ENCODE results near the gene TRMT13. TPM values are rescaled to one million over a fixed set of nuclear protein-coding genes. Genes with fewer than 3 reads are reported as not detected.

The TRMT13 gene
- total RNA-seq, 1 experiment from 2014 or later: 12.7 TPM

DNA sequence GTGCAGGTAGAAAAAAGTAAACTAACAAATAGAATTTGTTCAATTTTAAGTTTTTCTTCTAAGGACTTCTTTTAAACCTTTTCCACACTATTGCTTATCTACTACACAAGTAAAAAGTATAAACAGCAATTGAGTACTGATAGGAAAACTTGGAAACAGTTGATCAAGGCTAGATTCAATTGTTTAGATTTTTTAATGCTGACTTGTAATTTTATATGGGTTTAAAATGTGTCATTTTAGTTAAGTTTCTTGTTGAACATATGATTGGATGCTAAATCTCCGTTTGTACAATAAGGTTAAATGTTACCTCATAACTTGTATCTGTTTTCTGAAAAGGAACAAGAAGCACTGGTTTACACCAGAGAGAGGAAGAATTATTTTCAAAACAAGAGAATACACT lies 5.7 kb upstream of the TRMT13 start:
- H3K36me3 Mint-ChIP-seq: peaks cover 7% of the 10 kb centered on the region
- no peak for DNase-seq (ENCODE audit: low spot score)
- peaks cover 7% of the 10 kb centered on the region for H3K4me1 Mint-ChIP-seq
- no peak for TF ChIP-seq MXD4 (CRISPR knock-in tag; IDR thresholded peaks at IDR 0.05; ENCODE audit: borderline replicate concordance)
- TF ChIP-seq, protein P1, sequence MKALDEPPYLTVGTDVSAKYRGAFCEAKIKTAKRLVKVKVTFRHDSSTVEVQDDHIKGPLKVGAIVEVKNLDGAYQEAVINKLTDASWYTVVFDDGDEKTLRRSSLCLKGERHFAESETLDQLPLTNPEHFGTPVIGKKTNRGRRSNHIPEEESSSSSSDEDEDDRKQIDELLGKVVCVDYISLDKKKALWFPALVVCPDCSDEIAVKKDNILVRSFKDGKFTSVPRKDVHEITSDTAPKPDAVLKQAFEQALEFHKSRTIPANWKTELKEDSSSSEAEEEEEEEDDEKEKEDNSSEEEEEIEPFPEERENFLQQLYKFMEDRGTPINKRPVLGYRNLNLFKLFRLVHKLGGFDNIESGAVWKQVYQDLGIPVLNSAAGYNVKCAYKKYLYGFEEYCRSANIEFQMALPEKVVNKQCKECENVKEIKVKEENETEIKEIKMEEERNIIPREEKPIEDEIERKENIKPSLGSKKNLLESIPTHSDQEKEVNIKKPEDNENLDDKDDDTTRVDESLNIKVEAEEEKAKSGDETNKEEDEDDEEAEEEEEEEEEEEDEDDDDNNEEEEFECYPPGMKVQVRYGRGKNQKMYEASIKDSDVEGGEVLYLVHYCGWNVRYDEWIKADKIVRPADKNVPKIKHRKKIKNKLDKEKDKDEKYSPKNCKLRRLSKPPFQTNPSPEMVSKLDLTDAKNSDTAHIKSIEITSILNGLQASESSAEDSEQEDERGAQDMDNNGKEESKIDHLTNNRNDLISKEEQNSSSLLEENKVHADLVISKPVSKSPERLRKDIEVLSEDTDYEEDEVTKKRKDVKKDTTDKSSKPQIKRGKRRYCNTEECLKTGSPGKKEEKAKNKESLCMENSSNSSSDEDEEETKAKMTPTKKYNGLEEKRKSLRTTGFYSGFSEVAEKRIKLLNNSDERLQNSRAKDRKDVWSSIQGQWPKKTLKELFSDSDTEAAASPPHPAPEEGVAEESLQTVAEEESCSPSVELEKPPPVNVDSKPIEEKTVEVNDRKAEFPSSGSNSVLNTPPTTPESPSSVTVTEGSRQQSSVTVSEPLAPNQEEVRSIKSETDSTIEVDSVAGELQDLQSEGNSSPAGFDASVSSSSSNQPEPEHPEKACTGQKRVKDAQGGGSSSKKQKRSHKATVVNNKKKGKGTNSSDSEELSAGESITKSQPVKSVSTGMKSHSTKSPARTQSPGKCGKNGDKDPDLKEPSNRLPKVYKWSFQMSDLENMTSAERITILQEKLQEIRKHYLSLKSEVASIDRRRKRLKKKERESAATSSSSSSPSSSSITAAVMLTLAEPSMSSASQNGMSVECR (CRISPR knock-in tag; IDR thresholded peaks at IDR 0.05; ENCODE audit: borderline replicate concordance): no peak
- TF ChIP-seq, protein P2, sequence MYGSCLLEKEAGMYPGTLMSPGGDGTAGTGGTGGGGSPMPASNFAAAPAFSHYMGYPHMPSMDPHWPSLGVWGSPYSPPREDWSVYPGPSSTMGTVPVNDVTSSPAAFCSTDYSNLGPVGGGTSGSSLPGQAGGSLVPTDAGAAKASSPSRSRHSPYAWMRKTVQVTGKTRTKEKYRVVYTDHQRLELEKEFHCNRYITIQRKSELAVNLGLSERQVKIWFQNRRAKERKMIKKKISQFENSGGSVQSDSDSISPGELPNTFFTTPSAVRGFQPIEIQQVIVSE (CRISPR knock-in tag; IDR thresholded peaks at IDR 0.05; ENCODE audit: borderline replicate concordance): no peak
- TF ChIP-seq ZNF263 (CRISPR knock-in tag; IDR thresholded peaks at IDR 0.05; ENCODE audit: low read depth): no peak
- no peak for TF ChIP-seq ZNF423 (CRISPR knock-in tag; IDR thresholded peaks at IDR 0.05)
- no peak for TF ChIP-seq TEAD4 (CRISPR knock-in tag; IDR thresholded peaks at IDR 0.05)
- no peak for TF ChIP-seq ERG (CRISPR knock-in tag; IDR thresholded peaks at IDR 0.05)
- TF ChIP-seq ZSCAN18 (CRISPR knock-in tag; IDR thresholded peaks at IDR 0.05): no peak
- ChIA-PET POLR2A (no interaction called here), CTCF (no interaction called here)
- H3K4me3 Mint-ChIP-seq: no peak overlapping the region
- ATAC-seq: no peak
- no peak overlapping the region for H3K27ac Mint-ChIP-seq
- no peaks in the 10 kb centered on the region for H3K9me3 Mint-ChIP-seq
- H3K27me3 Mint-ChIP-seq (ENCODE audit: low read depth): no peaks in the 10 kb centered on the region

DNA sequence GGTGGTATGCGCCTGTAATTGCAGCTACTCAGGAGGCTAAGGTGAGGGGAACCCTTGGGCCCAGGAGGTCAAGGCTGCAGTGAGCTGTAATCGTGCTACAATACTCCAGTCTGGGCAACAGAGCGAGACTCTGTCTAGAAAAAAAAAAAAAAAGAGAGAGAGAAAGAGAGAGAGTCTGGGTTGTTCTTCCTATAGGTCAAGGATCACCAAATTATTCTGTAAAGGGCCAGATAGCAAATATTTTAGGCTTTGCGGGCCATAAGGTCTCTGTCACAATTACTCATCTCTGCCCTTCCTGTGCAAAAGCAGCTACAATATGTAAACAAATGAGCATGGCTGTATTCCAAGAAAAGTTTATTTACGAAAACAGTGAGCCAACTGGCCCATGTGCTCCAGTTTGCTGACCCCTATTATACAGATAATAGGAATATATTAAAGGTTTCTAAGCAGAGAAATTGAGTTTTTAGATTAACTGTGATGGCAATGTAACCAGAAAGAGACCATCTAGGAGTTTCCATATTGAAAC lies 2.3 kb upstream of the TRMT13 start:
- ChIA-PET CTCF (no interaction called here), POLR2A (interaction anchor here (1.0 kb wide), 1 partner anchor 333 kb away, joined by 3 read pairs; no protein-coding TSS in a partner anchor)
- Mint-ChIP-seq H3K4me3 (no peak overlapping the region), H3K36me3 (peaks cover 4% of the 10 kb centered on the region), H3K27ac (no peak overlapping the region), H3K9me3 (no peaks in the 10 kb centered on the region), H3K27me3 (ENCODE audit: low read depth) (no peaks in the 10 kb centered on the region), H3K4me1 (peaks cover 7% of the 10 kb centered on the region)
- ATAC-seq (no peak), DNase-seq (ENCODE audit: low spot score) (no peak)
- TF ChIP-seq, protein P3, sequence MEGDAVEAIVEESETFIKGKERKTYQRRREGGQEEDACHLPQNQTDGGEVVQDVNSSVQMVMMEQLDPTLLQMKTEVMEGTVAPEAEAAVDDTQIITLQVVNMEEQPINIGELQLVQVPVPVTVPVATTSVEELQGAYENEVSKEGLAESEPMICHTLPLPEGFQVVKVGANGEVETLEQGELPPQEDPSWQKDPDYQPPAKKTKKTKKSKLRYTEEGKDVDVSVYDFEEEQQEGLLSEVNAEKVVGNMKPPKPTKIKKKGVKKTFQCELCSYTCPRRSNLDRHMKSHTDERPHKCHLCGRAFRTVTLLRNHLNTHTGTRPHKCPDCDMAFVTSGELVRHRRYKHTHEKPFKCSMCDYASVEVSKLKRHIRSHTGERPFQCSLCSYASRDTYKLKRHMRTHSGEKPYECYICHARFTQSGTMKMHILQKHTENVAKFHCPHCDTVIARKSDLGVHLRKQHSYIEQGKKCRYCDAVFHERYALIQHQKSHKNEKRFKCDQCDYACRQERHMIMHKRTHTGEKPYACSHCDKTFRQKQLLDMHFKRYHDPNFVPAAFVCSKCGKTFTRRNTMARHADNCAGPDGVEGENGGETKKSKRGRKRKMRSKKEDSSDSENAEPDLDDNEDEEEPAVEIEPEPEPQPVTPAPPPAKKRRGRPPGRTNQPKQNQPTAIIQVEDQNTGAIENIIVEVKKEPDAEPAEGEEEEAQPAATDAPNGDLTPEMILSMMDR (IDR thresholded peaks at IDR 0.05): no peak
- TF ChIP-seq, protein P4, sequence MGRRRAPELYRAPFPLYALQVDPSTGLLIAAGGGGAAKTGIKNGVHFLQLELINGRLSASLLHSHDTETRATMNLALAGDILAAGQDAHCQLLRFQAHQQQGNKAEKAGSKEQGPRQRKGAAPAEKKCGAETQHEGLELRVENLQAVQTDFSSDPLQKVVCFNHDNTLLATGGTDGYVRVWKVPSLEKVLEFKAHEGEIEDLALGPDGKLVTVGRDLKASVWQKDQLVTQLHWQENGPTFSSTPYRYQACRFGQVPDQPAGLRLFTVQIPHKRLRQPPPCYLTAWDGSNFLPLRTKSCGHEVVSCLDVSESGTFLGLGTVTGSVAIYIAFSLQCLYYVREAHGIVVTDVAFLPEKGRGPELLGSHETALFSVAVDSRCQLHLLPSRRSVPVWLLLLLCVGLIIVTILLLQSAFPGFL (CRISPR knock-in tag; IDR thresholded peaks at IDR 0.05; ENCODE audit: borderline replicate concordance): no peak
- no peak for TF ChIP-seq JAZF1 (CRISPR knock-in tag; IDR thresholded peaks at IDR 0.05)
- no peak for TF ChIP-seq ZNF396 (CRISPR knock-in tag; IDR thresholded peaks at IDR 0.05; ENCODE audit: borderline replicate concordance)
- TF ChIP-seq PRRX2 (CRISPR knock-in tag; IDR thresholded peaks at IDR 0.05): no peak
- no peak for TF ChIP-seq IRF1 (CRISPR knock-in tag; IDR thresholded peaks at IDR 0.05)
- TF ChIP-seq GTF2I (CRISPR knock-in tag; conservative IDR thresholded peaks at IDR 0.05): no peak
- no peak for TF ChIP-seq ZNF317 (CRISPR knock-in tag; IDR thresholded peaks at IDR 0.05; ENCODE audit: borderline replicate concordance, low read depth)
- TF ChIP-seq, protein P5, sequence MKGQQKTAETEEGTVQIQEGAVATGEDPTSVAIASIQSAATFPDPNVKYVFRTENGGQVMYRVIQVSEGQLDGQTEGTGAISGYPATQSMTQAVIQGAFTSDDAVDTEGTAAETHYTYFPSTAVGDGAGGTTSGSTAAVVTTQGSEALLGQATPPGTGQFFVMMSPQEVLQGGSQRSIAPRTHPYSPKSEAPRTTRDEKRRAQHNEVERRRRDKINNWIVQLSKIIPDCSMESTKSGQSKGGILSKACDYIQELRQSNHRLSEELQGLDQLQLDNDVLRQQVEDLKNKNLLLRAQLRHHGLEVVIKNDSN (CRISPR knock-in tag; IDR thresholded peaks at IDR 0.05): no peak
- TF ChIP-seq, protein P6, sequence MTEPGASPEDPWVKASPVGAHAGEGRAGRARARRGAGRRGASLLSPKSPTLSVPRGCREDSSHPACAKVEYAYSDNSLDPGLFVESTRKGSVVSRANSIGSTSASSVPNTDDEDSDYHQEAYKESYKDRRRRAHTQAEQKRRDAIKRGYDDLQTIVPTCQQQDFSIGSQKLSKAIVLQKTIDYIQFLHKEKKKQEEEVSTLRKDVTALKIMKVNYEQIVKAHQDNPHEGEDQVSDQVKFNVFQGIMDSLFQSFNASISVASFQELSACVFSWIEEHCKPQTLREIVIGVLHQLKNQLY (CRISPR knock-in tag; IDR thresholded peaks at IDR 0.05): no peak
- TF ChIP-seq EMX1 (CRISPR knock-in tag; IDR thresholded peaks at IDR 0.05): no peak
- TF ChIP-seq ZNF416 (CRISPR knock-in tag; IDR thresholded peaks at IDR 0.05): no peak
- no peak for TF ChIP-seq NR1H2 (CRISPR knock-in tag; IDR thresholded peaks at IDR 0.05)

Data from WTC11 (cell line).